Retina (tissue), 1 donor: ENCODE measurements around the gene COQ6.
"Not testable (repeated sequence)": the region's sequence is repeated elsewhere in the genome, so short reads cannot be mapped to it uniquely, and the experiment has no call there.

Experiments
- DNase-seq: peaks from one replicate; pipeline ENCODE4 v3.0.0-alpha.2; 2016

COQ6 gene

DNA sequence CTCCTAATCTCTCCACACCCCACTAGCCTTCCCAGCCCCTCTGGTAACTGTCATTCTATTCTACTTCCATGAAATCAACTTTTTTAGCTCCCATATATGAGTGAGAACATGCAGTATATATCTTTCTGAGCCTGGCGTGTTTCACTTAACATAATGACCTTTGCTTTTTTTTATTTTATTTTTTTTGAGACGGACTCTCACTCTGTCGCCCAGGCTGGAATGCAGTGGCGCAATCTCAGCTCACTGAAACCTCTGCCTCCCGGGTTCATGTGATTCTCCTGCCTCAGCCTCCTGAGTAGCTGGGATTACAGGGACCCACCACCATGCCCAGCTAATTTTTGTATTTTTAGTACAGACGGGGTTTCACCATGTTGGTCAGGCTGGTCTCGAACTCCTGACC is 38.6 kb downstream of the COQ6 start:
- DNase-seq = not testable (repeated sequence)

DNA sequence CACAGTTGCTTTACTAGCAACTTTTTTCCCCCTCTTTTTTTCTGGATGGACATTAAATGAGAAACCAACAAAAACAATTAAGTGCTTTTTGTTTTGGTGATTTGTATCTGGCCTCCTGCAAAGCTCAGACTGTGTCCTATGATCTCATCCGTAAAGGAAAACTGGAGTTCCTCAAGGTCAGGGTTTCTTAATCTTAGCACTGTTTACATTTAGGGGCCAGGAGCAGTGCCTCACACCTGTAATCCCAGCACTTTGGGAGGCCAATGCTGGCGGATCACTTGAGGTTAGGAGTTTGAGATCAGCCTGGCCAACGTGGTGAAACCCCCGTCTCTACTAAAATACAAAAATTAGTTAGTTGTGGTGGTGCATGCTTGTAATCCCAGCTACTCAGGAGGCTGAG is 41.0 kb downstream of the COQ6 start:
- no peak for DNase-seq

DNA sequence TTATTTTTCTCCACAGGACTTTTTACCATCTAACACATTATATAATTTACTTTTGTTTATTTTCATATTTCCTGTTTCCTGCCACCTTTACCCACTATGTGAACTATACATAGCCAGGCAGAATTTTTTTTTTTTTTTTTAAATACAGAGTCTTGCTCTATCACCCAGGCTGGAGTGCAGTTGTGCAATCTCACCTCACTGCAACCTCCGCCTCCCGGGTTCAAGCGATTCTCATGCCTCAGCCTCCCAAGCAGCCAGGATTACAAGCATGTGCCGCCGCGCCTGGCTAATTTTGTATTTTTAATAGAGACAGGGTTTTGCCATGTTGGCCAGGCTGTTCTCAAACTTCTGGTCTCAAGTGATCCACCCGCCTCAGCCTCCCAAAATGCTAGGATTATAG is 44.8 kb downstream of the COQ6 start:
- not testable (repeated sequence) for DNase-seq

GRCh38 chr14:73995977-73996378 is 45.9 kb downstream of the COQ6 start:
- no peak for DNase-seq

- no peak for DNase-seq
Measured at GRCh38 chr14:73996731-73997107, 46.6 kb downstream of the COQ6 start.

GRCh38 chr14:73997108-73997943 is 47.2 kb downstream of the COQ6 start:
- DNase-seq = no peak

GRCh38 chr14:73997944-73998447 is 47.9 kb downstream of the COQ6 start:
- DNase-seq = no peak

- no peak for DNase-seq
Measured at GRCh38 chr14:73998726-73999125, 48.6 kb downstream of the COQ6 start.

- DNase-seq = not testable (repeated sequence)
Measured at GRCh38 chr14:74005664-74006063, 55.6 kb downstream of the COQ6 start.

DNA sequence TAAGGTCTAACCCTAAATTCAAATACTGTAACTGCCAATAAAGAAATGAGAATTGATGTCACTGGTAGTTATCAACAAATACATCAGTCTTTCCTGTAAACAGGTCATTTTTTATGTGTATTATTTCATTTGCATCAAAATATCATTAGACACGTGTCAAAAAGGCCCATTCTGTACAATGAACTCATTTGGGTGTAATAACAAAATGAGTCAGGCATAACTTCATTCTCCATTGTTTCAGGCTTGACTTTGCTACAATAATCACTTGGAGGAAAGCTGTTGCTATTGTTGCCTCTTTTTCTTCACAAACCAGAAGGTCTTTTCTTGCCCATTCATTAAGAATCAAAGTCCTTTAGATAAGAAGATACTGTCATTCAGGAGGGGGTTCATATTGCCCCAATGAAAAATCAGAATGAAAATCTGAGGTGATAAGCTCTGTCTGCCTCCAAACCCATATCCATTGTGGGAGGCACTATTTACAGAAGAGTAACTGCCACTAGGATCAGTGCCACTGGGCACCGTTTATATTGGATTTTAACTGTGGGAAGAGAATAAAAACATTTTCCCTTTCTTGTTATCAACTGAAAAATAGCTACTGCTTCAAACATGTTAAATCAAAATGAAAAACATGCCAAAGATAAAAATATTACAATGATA is 58.9 kb downstream of the COQ6 start:
- DNase-seq = no peak
